GM18502 (cell line): ENCODE data around the gene HTR3B.

Experiments used
- ATAC-seq: cut with Tn5 transposase; IDR thresholded peaks from one replicate; pipeline ENCODE4 v1.9.1; 2021; ENCODE audit warnings: mild to moderate bottlenecking; ENCODE audit not compliant: unreplicated experiment, poor library complexity

The HTR3B gene

DNA sequence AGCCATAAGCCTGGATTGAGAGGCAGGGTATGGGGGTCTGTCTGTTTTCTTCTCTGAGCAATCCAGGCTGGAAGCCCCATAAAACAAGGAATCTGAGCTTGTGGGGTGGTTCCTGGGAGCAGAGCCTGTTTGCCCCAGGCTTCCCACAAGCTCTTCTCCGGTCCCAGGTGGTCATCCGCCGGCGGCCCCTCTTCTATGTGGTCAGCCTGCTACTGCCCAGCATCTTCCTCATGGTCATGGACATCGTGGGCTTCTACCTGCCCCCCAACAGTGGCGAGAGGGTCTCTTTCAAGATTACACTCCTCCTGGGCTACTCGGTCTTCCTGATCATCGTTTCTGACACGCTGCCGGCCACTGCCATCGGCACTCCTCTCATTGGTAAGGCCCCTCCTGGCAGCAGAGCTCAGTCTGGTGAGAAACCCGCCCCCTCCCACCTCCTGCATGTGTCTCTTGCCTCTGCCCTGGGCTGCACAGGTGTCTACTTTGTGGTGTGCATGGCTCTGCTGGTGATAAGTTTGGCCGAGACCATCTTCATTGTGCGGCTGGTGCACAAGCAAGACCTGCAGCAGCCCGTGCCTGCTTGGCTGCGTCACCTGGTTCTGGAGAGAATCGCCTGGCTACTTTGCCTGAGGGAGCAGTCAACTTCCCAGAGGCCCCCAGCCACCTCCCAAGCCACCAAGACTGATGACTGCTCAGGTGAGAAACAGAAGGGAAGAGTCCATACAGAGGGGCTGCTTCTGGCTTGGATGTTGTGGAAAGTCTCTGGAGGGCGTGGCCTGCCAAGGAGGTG lies 82.0 kb downstream of the HTR3B start:
- ATAC-seq: no peak

DNA sequence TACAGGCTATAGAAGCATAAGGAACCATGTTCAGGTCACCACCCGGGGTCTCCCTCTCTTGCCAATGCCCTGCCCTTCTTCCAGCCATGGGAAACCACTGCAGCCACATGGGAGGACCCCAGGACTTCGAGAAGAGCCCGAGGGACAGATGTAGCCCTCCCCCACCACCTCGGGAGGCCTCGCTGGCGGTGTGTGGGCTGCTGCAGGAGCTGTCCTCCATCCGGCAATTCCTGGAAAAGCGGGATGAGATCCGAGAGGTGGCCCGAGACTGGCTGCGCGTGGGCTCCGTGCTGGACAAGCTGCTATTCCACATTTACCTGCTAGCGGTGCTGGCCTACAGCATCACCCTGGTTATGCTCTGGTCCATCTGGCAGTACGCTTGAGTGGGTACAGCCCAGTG lies 84.8 kb downstream of the HTR3B start:
- ATAC-seq: no peak

DNA sequence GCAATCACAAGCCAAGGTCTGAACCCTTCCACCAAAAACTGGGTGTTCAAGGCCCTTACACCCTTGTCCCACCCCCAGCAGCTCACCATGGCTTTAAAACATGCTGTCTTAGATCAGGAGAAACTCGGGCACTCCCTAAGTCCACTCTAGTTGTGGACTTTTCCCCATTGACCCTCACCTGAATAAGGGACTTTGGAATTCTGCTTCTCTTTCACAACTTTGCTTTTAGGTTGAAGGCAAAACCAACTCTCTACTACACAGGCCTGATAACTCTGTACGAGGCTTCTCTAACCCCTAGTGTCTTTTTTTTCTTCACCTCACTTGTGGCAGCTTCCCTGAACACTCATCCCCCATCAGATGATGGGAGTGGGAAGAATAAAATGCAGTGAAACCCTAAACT lies 85.3 kb downstream of the HTR3B start:
- ATAC-seq: no peak

DNA sequence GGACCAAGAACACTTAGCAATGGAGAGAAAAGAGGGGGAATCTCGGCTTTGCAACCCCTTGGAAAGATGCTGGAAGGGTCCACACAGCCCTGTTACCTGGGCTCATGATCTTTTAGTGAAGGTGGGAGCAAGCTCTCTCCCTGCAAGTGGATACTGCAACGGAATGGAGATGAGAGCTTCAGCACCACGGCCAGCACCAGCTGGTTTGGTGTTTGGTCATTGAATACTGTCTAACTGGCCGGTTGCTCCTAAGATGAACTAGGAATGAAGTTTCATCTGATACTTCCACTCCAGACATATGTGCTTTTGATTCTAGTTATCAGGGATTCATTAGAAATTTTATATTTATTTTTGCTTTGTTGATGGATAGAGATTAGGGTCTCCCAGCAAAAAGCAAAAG lies 86.6 kb downstream of the HTR3B start:
- no peak for ATAC-seq

- ATAC-seq: no peak
Observed at GRCh38 chr11:113991718-113992458, 87.3 kb downstream of the HTR3B start.

- no peak for ATAC-seq
Observed at GRCh38 chr11:113992459-113993110, 88.0 kb downstream of the HTR3B start.

GRCh38 chr11:113994077-113994954 lies 89.7 kb downstream of the HTR3B start:
- no peak for ATAC-seq
